GM18508 (cell line): ENCODE data around the gene DRAXIN.

Experiments used
- ATAC-seq: cut with Tn5 transposase; IDR thresholded peaks from one replicate; pipeline ENCODE4 v1.9.1; 2021; ENCODE audit warnings: moderate number of reproducible peaks; ENCODE audit not compliant: insufficient read depth, unreplicated experiment

The DRAXIN gene

GRCh38 chr1:11654939-11655808, 36.3 kb upstream of the DRAXIN start:
- ATAC-seq: no peak

GRCh38 chr1:11657654-11658053, 33.9 kb upstream of the DRAXIN start:
- no peak for ATAC-seq

- ATAC-seq: no peak
These were observed 33.0 kb upstream of the DRAXIN start for GRCh38 chr1:11658542-11658941.

GRCh38 chr1:11659748-11660147, 31.8 kb upstream of the DRAXIN start:
- ATAC-seq: no peak

- no peak for ATAC-seq
These were observed 30.4 kb upstream of the DRAXIN start for GRCh38 chr1:11661103-11661502.

GRCh38 chr1:11664336-11665065, 27.0 kb upstream of the DRAXIN start:
- ATAC-seq: no peak

GRCh38 chr1:11668516-11668915, 23.0 kb upstream of the DRAXIN start:
- ATAC-seq: no peak

- no peak for ATAC-seq
These were observed 20.8 kb upstream of the DRAXIN start for GRCh38 chr1:11670747-11671146.

GRCh38 chr1:11671205-11671543, 20.3 kb upstream of the DRAXIN start:
- ATAC-seq: no peak

- no peak for ATAC-seq
These were observed 19.8 kb upstream of the DRAXIN start for GRCh38 chr1:11671544-11672286.

GRCh38 chr1:11673089-11673769, 18.3 kb upstream of the DRAXIN start:
- no peak for ATAC-seq

GRCh38 chr1:11674488-11674887, 17.0 kb upstream of the DRAXIN start:
- no peak for ATAC-seq

GRCh38 chr1:11675325-11675724, 16.2 kb upstream of the DRAXIN start:
- ATAC-seq: no peak

- ATAC-seq: no peak
These were observed 15.0 kb upstream of the DRAXIN start for GRCh38 chr1:11676386-11677103.

- ATAC-seq: no peak
These were observed 13.1 kb upstream of the DRAXIN start for GRCh38 chr1:11678442-11678841.

GRCh38 chr1:11680270-11681070, 11.0 kb upstream of the DRAXIN start:
- no peak for ATAC-seq

- ATAC-seq: no peak
These were observed 10.3 kb upstream of the DRAXIN start, which contains the start of gene MAD2L2 for GRCh38 chr1:11681071-11681771. TSS of gene MAD2L2 (minus strand) at chr1:11681148. CDS start at chr1:11680601, 547 bp downstream.

- ATAC-seq: no peak
These were observed 9.2 kb upstream of the DRAXIN start for GRCh38 chr1:11682287-11682771.
